ENCODE data around the gene ZMIZ1. TPM values are rescaled to one million over a fixed set of nuclear protein-coding genes. Genes with fewer than 3 reads are reported as not detected.
"Not testable (repeated sequence)": the region's sequence is repeated elsewhere in the genome, so short reads cannot be mapped to it uniquely, and the experiment has no call there.

Gene ZMIZ1
- total and polyA plus RNA-seq, 5 donors from 2014 or later: 1.5 to 34.8 (median 2.2) TPM

GRCh38 chr10:79332610-79333315, 264.0 kb downstream of the ZMIZ1 start:
- H3K36me3 Mint-ChIP-seq; H3K27me3 Mint-ChIP-seq; H3K4me3 ChIP-seq (ENCODE audit: low read depth, low read length); H3K27ac ChIP-seq (ENCODE audit: insufficient read depth, low read length, poor library complexity, severe bottlenecking); DNase-seq; H3K4me3 Mint-ChIP-seq; H3K36me3 ChIP-seq (ENCODE audit: control insufficient read depth, insufficient read depth, low read length); H3K9me3 ChIP-seq (ENCODE audit: control insufficient read depth in 2 of 2, low read length in 2 of 2); H3K4me1 ChIP-seq (ENCODE audit: control insufficient read depth, insufficient read depth, low read length, poor library complexity, severe bottlenecking); ATAC-seq (ENCODE audit: low read depth in 2 of 2); H3K27me3 ChIP-seq (ENCODE audit: control insufficient read depth, insufficient read depth, low read length); H3K9me3 Mint-ChIP-seq; H3K27ac Mint-ChIP-seq: not testable (repeated sequence)
- peaks cover 7 to 26% (median 19%) of the 10 kb centered on the region in 4 donors for H3K4me1 Mint-ChIP-seq

GRCh38 chr10:79333513-79333912, 264.7 kb downstream of the ZMIZ1 start:
- H3K4me1 ChIP-seq (ENCODE audit: control insufficient read depth, insufficient read depth, low read length, poor library complexity, severe bottlenecking): peaks cover 10% of the 10 kb centered on the region

GRCh38 chr10:79334573-79334972, 265.8 kb downstream of the ZMIZ1 start:
- H3K4me3 ChIP-seq (ENCODE audit: low read depth, low read length): no peak overlapping the region
- Mint-ChIP-seq H3K4me3 (no peak overlapping the region), H3K4me1 (peaks cover 5 to 27% (median 19%) of the 10 kb centered on the region in 4 donors), H3K9me3 (peaks cover 0 to 3% (median 0%) of the 10 kb centered on the region in 7 donors), H3K36me3 (no peaks in the 10 kb centered on the region), H3K27me3 (peaks cover 5% of the 10 kb centered on the region), H3K27ac (no peak overlapping the region)
- ATAC-seq (ENCODE audit: low read depth in 2 of 2) (no peak), DNase-seq (no peak)
- no peaks in the 10 kb centered on the region for H3K27me3 ChIP-seq (ENCODE audit: control insufficient read depth, insufficient read depth, low read length)
- H3K4me1 ChIP-seq (ENCODE audit: control insufficient read depth, insufficient read depth, low read length, poor library complexity, severe bottlenecking): peaks cover 10% of the 10 kb centered on the region
- no peaks in the 10 kb centered on the region for H3K9me3 ChIP-seq (ENCODE audit: control insufficient read depth in 2 of 2, low read length in 2 of 2)
- H3K36me3 ChIP-seq (ENCODE audit: control insufficient read depth, insufficient read depth, low read length): no peaks in the 10 kb centered on the region
- H3K27ac ChIP-seq (ENCODE audit: insufficient read depth, low read length, poor library complexity, severe bottlenecking): no peak overlapping the region

More at GRCh38 chr10:79333513-79333912, 264.7 kb downstream of the ZMIZ1 start:
- no peaks in the 10 kb centered on the region for H3K9me3 ChIP-seq (ENCODE audit: control insufficient read depth in 2 of 2, low read length in 2 of 2)
- peak overlapping the region in 1 of 3 donors; percentile 80 for H3K27ac Mint-ChIP-seq
- DNase-seq (no peak), ATAC-seq (ENCODE audit: low read depth in 2 of 2) (no peak)
- peaks cover 0 to 3% (median 0%) of the 10 kb centered on the region in 7 donors for H3K9me3 Mint-ChIP-seq
- H3K27ac ChIP-seq (ENCODE audit: insufficient read depth, low read length, poor library complexity, severe bottlenecking): no peak overlapping the region
- no peaks in the 10 kb centered on the region for H3K27me3 ChIP-seq (ENCODE audit: control insufficient read depth, insufficient read depth, low read length)
- H3K27me3 Mint-ChIP-seq: peaks cover 5% of the 10 kb centered on the region
- no peak overlapping the region for H3K4me3 ChIP-seq (ENCODE audit: low read depth, low read length)
- H3K36me3 Mint-ChIP-seq: no peaks in the 10 kb centered on the region
- H3K4me1 Mint-ChIP-seq: peaks cover 7 to 26% (median 19%) of the 10 kb centered on the region in 4 donors
- H3K36me3 ChIP-seq (ENCODE audit: control insufficient read depth, insufficient read depth, low read length): no peaks in the 10 kb centered on the region
- no peak overlapping the region for H3K4me3 Mint-ChIP-seq

GRCh38 chr10:79335094-79335469, 266.3 kb downstream of the ZMIZ1 start:
- Histone ChIP-seq H3K4me3 (ENCODE audit: low read depth, low read length) (no peak overlapping the region), H3K4me1 (ENCODE audit: control insufficient read depth, insufficient read depth, low read length, poor library complexity, severe bottlenecking) (peaks cover 10% of the 10 kb centered on the region), H3K27me3 (ENCODE audit: control insufficient read depth, insufficient read depth, low read length) (no peaks in the 10 kb centered on the region), H3K36me3 (ENCODE audit: control insufficient read depth, insufficient read depth, low read length) (no peaks in the 10 kb centered on the region), H3K27ac (ENCODE audit: insufficient read depth, low read length, poor library complexity, severe bottlenecking) (no peak overlapping the region), H3K9me3 (ENCODE audit: control insufficient read depth in 2 of 2, low read length in 2 of 2) (no peaks in the 10 kb centered on the region)
- Mint-ChIP-seq H3K4me3 (no peak overlapping the region), H3K27ac (peak overlapping the region in 1 of 3 donors; percentile 13), H3K27me3 (peaks cover 5% of the 10 kb centered on the region), H3K9me3 (peaks cover 0 to 3% (median 0%) of the 10 kb centered on the region in 7 donors), H3K4me1 (peaks cover 0 to 32% (median 19%) of the 10 kb centered on the region in 4 donors), H3K36me3 (no peaks in the 10 kb centered on the region)
- DNase-seq (no peak), ATAC-seq (ENCODE audit: low read depth in 2 of 2) (no peak)

- Mint-ChIP-seq H3K9me3 (peaks cover 0 to 3% (median 0%) of the 10 kb centered on the region in 7 donors), H3K4me1 (peaks cover 0 to 29% (median 18%) of the 10 kb centered on the region in 4 donors), H3K27me3 (peaks cover 5% of the 10 kb centered on the region), H3K27ac (peak overlapping the region in 2 of 3 donors; percentile 46 to 56), H3K4me3 (no peak overlapping the region), H3K36me3 (no peaks in the 10 kb centered on the region)
- H3K9me3 ChIP-seq (ENCODE audit: control insufficient read depth in 2 of 2, low read length in 2 of 2): no peaks in the 10 kb centered on the region
- ATAC-seq (ENCODE audit: low read depth in 2 of 2) (no peak), DNase-seq (no peak)
- peaks cover 10% of the 10 kb centered on the region for H3K4me1 ChIP-seq (ENCODE audit: control insufficient read depth, insufficient read depth, low read length, poor library complexity, severe bottlenecking)
- H3K27ac ChIP-seq (ENCODE audit: insufficient read depth, low read length, poor library complexity, severe bottlenecking): no peak overlapping the region
- no peaks in the 10 kb centered on the region for H3K36me3 ChIP-seq (ENCODE audit: control insufficient read depth, insufficient read depth, low read length)
- no peaks in the 10 kb centered on the region for H3K27me3 ChIP-seq (ENCODE audit: control insufficient read depth, insufficient read depth, low read length)
- no peak overlapping the region for H3K4me3 ChIP-seq (ENCODE audit: low read depth, low read length)
Measured at GRCh38 chr10:79335470-79336235, 266.9 kb downstream of the ZMIZ1 start.

GRCh38 chr10:79336276-79336675, 267.5 kb downstream of the ZMIZ1 start:
- Histone ChIP-seq H3K4me1 (ENCODE audit: control insufficient read depth, insufficient read depth, low read length, poor library complexity, severe bottlenecking) (peaks cover 8% of the 10 kb centered on the region), H3K4me3 (ENCODE audit: low read depth, low read length) (no peak overlapping the region), H3K27ac (ENCODE audit: insufficient read depth, low read length, poor library complexity, severe bottlenecking) (no peak overlapping the region), H3K36me3 (ENCODE audit: control insufficient read depth, insufficient read depth, low read length) (no peaks in the 10 kb centered on the region), H3K27me3 (ENCODE audit: control insufficient read depth, insufficient read depth, low read length) (no peaks in the 10 kb centered on the region), H3K9me3 (ENCODE audit: control insufficient read depth in 2 of 2, low read length in 2 of 2) (no peaks in the 10 kb centered on the region)
- DNase-seq (no peak), ATAC-seq (ENCODE audit: low read depth in 2 of 2) (no peak)
- Mint-ChIP-seq H3K4me3 (no peak overlapping the region), H3K36me3 (no peaks in the 10 kb centered on the region), H3K27me3 (peaks cover 5% of the 10 kb centered on the region), H3K9me3 (peaks cover 0 to 3% (median 0%) of the 10 kb centered on the region in 7 donors), H3K4me1 (peaks cover 0 to 26% (median 16%) of the 10 kb centered on the region in 4 donors), H3K27ac (peak overlapping the region in 1 of 3 donors; percentile 46)

GRCh38 chr10:79336739-79337138, 268.0 kb downstream of the ZMIZ1 start:
- Mint-ChIP-seq H3K4me3 (peak overlapping the region in 1 of 4 donors; percentile 22), H3K9me3 (peaks cover 0 to 3% (median 0%) of the 10 kb centered on the region in 7 donors), H3K4me1 (peaks cover 0 to 23% (median 13%) of the 10 kb centered on the region in 4 donors), H3K36me3 (no peaks in the 10 kb centered on the region), H3K27ac (no peak overlapping the region), H3K27me3 (peaks cover 5% of the 10 kb centered on the region)
- Histone ChIP-seq H3K27ac (ENCODE audit: insufficient read depth, low read length, poor library complexity, severe bottlenecking) (no peak overlapping the region), H3K4me3 (ENCODE audit: low read depth, low read length) (no peak overlapping the region), H3K4me1 (ENCODE audit: control insufficient read depth, insufficient read depth, low read length, poor library complexity, severe bottlenecking) (peaks cover 4% of the 10 kb centered on the region), H3K36me3 (ENCODE audit: control insufficient read depth, insufficient read depth, low read length) (no peaks in the 10 kb centered on the region), H3K27me3 (ENCODE audit: control insufficient read depth, insufficient read depth, low read length) (no peaks in the 10 kb centered on the region), H3K9me3 (ENCODE audit: control insufficient read depth in 2 of 2, low read length in 2 of 2) (no peaks in the 10 kb centered on the region)
- ATAC-seq (ENCODE audit: low read depth in 2 of 2) (no peak), DNase-seq (no peak)

Data from CD4-positive, CD25-positive, alpha-beta regulatory T cell (primary cell).